GM12801 (cell line): ENCODE measurements around the gene DCLK2.

ENCODE experiments used
- CTCF ChIP-seq: IDR thresholded peaks from one replicate; pipeline ENCODE4 v1.5.1; 2011; ENCODE audit warnings: control low read depth; ENCODE audit not compliant: insufficient read length; ENCODE audit errors: extremely low read depth

DCLK2 gene

GRCh38 chr4:150078041-150078578 is at the start of gene DCLK2:
Gene DCLK2 (plus strand): TSS chr4:150078445. CDS start chr4:150079028, 583 bp downstream.
- TF ChIP-seq CTCF = no peak

- no peak for TF ChIP-seq CTCF
These were observed 45.7 kb upstream of the DCLK2 start for GRCh38 chr4:150032541-150032940.

DNA sequence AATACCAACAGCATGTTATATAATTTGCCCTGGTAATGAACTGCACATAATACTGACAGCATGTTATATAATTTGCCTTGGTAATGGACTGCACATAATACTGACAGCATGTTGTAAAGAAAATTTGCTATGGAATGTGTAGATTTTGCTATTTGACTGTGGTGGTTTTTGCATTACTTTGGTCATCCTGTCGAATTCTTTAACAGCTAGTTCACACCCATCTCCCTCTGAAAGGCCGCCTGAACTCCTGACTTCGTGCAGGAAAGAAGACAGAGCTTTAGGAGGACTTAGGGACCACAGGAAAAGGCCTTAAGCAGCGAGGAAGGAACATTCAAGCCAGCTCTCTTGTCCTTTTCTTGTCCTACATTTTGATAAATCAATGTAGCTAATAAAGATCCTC is 45.2 kb upstream of the DCLK2 start:
- no peak for TF ChIP-seq CTCF

DNA sequence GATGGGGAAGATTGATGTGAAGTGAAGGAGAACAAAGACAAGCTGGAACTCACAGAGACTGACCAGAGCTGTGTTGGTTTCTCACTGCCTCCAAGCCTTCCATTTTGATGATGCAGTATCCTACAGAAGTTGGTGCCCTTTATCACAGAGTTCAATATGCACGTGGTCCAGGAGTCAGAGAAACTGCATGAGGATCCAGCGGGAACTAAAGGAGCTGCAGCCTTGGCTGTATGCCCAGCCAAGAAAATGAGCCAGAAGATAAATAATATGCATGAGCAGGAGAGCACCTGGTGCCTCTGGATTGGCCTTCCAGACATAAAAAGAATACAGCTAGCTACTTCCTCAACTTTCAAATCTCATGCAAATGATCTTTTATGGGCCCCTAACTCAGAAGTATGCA is 44.3 kb upstream of the DCLK2 start:
- TF ChIP-seq CTCF = no peak

DNA sequence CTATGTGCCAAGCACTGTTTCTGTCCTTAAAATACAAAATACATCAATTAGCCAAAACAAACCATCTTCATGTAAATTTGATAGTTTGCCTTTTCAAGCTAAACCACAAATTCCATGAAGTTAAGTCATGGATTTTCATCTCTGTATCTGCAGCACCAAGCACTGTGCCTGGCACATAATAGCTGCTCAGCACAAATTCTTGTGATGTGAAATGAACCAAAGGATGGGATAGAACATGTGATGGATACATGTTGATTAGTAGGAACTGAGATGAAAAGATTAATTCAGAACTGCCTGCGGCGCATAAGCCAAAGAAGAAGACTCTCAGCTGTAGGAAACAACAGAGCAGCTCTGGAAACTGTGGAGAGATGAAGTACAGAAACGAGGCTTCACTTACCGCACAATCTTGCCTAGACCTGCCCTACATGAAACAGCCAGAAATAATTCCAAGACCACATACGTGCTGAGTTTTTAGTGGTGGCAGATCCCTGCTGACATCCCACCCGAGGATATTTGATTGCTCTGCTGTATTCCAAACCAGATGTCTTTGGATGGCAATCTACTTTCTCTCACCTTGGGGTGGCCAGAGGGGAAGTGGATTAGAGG is 40.9 kb upstream of the DCLK2 start:
- TF ChIP-seq CTCF = no peak

- no peak for TF ChIP-seq CTCF
These were observed 39.7 kb upstream of the DCLK2 start for GRCh38 chr4:150038335-150039076.

GRCh38 chr4:150039274-150040127 is 38.7 kb upstream of the DCLK2 start:
- no peak for TF ChIP-seq CTCF
